Stimulated activated CD4-positive, alpha-beta T cell treated with anti-CD3 and anti-CD28 coated beads, TNF-alpha, amount 100 ng/mL, for 1 hour (primary cell): ENCODE results near the gene HEATR5A.
"Not testable (repeated sequence)": the region's sequence is repeated elsewhere in the genome, so short reads cannot be mapped to it uniquely, and the experiment has no call there.

ENCODE experiments used
- DNase-seq, 3 donors: peaks; one replicate each; pipeline ENCODE4 v3.0.0-alpha.2; 2020; ENCODE audit warnings: low read depth in 3 of 3, low spot score in 1 of 3

The HEATR5A gene

DNA sequence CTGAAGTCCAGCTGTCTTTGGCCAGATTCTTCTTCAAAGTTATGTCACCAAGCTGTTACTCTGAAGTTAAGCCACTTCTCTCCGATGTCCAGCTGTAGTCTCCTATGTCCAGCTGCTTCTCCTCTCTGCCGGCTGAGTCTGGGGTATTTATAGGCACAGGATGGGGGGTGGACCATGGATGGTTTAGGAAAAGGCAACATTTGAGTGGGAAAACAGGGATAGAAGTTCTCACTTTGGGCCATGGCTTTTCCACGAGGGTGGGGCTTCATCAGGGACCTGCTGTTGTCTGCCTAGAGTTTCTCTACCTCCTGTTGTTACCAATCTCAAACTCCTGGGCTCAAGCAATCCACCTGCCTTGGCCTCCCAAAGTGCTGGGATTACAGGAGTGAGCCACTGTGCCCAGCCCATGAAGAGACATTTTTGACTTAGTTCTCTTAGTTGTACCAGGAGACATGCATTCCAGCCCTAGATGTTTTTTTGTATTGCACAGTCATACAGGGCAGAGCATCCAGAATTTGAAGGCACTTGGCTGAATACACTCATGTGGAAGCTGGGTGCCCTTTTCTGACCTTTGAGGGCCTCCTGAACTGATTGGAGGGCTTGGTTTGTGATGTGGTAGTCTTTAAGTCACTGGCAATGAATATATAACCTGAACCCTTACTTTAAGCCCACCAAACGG, 132.9 kb downstream of the HEATR5A start:
- no peak for DNase-seq

DNA sequence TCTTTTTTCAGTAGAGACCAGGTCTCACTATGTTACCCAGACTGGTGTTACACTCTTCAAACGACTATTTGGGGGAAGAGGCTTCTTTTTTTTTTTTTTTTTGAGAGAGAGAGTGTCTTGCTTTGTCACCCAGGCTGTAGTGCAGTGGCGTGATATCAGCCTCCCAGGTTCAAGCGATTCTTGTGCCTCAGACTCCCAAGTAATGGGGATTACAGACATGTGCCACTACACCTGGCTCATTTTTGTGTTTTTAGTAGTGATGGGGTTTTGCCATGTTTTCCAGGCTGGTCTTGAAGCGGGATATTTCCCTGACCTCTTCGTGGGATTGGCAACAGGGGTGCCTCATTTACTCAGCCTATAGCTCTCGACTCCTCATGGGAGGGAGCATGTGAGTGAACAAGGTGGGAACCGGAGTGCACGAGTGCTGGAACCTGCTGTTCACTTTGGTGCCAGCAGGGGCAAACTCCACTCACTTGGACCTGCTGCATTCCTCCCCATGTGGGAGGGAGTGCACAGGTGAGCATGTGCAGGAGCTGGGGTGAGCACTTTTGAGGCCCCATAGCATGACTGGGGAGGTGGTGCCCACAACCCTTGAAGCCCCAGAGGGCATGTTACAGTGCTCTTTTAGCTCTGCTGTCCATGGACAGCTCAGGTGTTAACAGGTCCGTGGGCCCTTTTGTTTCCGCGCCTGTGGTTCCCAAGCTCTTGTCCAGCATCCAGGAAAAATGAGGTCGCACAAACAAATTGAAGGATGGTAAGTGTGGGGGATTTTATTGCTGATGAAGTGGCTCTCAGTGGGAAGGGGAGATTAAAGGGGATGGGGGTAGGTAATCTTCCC, 133.7 kb downstream of the HEATR5A start:
- DNase-seq, result no peak

DNA sequence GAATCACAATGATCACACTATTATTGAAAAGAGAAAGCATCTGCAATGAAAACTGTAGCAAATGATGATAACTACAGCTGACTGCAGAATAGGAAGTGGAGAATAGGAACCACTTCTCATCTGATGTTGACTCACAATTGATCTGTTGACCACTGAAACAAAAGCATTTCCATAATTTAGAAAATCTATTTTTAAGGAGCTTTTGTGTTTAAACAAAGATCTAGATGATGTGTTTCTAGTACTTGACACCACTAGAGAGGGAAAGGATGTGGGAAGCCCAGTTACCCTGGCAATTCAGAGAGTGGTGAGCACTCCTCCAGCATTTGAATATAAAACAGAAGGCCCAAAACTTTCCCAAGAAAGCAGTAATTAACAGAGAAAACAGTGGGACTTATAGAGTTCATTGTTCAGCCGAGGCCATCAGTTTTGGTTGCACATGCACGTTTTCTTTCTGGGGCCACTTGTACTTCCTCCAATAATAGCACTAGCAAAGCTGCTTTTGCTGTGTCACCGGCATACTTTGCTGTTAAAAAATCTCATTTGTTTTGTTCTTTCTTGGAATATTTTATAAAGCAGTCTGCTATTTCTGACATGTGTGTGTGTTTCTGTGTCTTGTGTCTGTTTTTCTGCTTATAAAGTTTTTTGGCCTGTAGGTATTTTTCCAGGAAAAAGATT, 136.6 kb downstream of the HEATR5A start:
- DNase-seq, result no peak

DNA sequence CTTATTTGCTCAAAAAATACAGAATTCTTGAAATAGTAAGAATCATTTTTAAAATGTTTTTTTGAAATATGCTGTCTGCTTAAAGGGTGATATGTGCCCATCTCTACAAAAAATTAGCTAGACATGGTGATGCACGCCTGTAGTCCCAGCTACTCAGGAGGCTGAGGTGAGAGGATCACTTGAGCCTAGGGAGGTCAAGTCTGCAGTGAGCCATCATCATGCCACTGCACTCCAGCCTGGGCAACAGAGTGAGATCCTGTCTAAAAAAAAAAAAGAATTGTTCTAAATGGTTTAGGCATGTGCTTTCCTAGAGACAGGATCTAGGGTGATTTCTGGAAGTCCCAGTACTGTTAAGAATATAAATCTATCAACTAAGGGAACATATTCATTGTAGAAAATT, 137.2 kb downstream of the HEATR5A start:
- no peak for DNase-seq

DNA sequence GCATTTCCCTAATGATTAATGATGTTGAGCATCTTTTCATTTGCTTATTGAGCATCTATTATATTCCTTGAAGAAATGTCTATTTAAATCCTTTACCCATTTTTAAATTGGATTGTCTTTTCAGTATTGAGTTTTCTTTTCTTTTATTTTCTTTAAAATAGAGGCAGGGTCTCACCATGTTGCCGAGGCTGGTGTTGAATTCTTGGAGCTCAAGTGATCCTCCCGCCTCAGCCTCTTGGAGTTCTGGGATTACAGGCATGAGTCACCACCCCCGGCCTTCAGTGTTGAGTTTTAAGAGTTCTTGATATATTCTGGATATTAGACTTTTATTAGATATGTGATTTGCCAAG, 139.5 kb downstream of the HEATR5A start:
- DNase-seq, result no peak

DNA sequence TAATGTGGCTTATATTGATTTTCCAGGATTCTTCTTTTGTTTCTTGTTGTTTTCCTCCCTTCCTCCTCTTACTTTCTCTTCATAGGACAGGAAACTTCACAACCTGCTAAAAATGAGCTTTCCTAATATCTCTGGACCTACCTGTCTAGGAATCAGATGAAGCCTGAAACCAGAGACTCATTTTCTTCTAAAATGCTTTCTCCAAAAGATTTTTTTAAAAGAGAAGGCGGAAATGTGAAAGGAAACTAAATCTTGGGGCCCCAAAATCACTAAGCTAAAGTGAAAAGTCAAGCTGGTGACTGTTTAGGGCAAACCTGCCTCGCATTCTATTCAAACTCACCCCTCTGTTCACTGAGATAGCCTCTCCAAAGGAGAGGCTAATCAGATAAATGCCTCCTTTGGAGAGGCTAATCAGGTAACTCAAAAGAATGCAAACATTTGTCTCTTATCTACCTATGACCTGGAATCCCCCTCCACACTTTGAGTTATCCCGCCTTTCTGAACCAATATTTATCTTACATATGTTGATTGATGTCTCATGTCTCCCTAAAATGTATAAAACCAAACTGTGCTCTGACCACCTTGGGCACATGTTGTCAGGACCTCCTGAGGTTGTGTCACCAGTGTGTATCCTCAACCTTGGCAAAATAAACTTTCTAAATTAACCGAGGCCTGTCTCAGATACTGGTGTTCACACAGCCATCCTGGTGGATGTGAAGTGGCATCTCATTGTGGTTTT, 140.0 kb downstream of the HEATR5A start:
- DNase-seq, result no peak

DNA sequence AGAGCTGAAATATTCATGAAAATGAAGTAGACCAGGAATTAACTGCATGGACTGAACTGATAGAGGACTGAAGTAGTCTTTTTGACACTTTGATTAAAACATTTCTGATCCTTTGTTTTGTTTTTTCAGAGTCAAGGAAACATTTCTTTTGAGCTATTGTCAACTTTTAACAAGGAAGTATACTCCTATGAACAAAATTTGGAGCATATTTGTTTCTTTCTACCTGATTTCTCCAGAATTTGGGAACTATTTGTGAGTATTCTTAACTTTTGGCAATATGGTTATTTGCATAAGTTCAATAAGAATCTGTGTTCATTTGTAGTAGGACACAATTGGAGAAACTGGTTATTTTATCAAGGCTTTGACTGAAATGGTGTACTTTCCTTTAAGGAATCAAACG, 141.5 kb downstream of the HEATR5A start:
- DNase-seq, result no peak

DNA sequence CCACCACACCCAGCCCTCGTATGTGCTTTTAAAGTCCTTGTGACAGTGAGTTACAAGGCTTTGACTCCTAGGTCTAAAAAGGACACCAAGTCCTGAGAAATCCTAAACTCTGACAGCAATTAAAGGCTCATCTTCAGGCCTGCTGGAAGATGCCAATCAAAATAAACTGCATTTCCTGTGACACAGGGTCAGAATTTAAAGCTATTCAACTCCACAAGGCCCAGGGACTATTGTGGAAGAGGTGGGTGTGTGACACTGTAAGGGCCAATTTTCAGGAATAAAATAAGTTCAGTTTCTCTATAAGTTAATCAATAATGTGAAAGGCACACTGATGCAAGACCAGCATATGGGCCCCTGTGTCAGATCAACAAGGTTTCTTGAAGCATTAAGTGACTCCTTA, 143.3 kb downstream of the HEATR5A start:
- DNase-seq, result no peak

DNA sequence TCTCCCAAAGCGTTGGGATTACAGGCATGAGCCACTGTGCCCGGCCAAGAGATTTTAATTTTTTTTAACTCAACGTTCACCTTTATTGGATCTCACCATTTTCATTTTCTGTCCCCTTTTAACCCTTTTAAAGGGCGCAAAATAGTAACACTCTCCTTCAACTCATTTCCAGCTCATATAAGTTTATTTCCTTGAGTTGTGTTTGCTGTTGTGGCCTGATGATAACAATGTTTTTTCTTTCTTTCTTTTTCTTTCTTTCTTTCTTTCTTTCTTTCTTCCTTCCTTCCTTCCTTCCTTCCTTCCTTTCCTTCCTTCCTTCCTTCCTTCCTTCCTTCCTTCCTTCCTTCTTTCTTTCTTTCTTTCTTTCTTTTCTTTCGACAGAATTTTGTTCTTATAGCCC, 143.9 kb downstream of the HEATR5A start:
- DNase-seq, result not testable (repeated sequence)

DNA sequence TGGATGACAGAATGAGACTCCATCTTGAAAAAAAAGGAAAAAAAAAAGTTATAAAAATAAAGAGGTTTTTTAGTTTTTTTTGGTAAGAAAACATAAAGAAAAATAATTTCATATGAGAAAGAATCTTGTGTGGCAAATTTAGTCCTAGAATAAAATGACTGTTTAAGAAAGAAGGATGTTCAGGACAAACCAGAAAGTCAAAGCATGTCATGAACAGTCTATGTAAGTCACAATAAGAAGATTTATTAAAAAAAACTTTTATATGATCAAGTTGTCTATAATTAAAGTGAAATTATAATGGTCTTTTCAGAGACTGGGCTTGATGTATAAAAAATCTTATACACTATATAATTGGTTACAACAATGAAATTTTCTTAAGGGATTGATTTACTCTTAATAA, 144.6 kb downstream of the HEATR5A start:
- DNase-seq, result no peak

DNA sequence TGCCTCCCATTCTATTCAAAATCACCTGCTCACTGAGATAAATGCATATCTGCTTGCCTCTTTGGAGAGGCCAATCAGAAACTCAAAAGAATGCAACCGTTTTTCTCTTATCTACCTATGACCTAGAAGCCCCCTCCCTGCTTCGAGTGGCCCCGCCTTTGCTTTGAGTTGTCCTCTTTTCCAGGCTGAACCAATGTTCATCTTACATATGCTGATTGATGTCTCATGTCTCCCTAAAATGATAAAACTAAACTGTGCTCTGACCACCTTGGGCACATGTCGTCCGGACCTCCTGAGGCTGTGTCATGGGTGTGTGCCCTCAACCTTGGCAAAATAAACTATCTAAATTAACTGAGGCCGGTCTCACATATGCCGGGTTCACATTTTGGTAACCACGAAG, 148.7 kb downstream of the HEATR5A start:
- DNase-seq, result no peak

DNA sequence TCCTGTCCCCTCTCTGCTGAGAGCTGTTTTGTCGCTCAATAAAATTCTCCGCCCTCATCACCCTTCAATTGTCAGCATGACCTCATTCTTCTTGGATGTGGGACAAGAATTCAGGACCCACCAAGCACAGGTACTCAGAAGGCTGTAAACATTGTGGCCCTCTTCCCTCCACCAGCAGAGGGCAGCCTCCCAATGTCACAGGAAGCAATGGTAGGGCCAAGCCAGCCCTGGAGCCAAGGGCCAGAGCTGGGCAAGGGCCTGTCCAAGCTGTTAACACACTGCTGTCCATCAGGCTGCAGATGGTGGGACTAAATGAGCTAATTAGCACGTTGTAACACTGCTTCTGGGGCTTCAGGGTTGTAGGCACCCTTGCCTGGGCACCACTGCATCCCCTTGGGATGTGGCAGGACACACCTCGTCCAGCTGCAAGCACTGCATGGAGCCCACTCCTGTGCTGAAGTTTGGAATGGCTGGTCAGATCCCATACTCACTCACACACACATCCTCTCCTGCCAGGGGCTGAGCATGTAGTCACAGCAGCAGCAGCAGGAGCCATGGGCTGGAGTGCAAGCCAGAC, 150.1 kb downstream of the HEATR5A start:
- DNase-seq, result no peak

DNA sequence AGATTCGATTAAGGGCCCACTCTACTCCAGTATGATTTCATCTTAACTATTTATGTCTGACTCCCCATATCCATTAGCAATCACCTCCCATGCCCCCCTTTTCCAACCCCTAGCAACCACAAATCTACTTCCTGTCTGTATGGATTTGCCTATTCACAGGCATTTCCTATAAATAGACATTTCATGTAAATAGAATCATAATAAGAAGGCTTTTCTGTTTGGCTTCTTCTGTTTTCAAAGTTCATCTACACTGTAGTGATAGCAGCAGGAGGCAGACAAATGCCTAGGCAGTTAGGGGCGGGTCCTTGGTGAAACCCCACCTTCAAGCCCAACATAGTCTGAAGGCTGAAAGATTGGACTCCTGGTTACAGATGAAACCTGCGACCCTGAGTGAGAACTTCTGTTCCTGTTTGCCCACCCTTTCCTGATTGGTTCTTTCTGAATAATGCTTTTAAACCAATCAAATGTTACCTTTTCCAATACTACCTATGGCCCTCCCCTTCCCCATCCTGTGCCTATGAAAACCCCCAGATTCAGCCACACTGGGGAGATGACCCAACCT, 150.6 kb downstream of the HEATR5A start:
- no peak for DNase-seq

DNA sequence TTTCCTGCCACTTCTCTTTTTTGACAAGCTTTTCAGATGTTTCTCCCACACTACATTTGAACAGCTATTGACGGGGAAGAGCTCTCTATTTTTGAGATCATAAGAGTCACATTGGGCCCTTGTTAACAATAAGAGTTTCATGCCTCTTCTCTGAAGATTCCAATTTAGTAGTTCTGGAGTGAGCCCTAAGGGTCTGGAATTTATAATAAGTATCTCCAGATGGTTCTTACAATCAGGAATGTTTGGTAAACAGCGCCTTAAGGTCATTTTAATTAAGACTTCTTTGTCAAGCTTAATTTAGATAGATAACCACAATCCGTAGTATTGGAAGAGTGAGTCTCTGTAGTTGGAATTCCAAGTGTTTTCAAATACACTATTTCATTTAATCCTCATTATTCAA, 152.1 kb downstream of the HEATR5A start:
- DNase-seq, result no peak

DNA sequence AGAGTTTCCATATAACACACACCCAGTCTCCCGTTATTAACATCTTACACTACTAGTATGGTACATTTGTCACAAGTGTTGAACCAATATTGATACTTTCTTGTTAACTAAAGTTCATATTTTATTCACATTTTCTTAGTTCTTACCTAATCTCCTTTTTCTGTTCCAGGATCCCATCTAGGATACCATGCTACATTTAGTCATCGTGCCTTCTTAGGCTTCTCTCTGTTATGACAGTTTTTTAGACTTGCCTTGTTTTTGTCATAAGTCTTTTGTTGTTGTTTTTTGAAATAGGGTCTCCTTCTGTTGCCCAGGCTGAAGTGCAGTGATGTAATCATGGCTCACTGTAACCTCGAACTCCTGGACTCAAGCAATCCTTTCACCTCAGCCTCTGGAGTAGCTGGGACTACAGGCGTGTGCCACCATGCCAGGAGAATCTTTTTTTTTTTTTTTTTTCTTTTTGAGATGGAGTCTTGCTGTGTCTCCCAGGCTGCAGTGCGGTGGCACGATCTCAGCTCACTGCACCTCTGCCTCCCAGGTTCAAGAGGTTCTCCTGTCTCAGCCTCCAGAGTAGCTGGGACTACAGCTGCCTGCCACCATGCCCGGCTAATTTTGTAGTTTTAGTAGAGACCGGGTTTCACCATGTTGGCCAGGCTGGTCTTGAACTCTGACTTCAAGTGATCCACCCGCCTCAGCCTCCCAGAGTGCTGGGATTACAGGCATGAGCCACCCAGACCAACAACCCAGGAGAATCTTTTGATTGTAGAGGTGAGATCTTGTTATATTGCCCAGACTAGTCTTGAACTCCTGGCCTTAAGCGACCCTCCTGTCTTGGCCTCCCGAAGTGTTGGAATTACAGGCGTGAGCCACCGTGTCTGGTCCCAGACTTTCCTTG, 153.7 kb downstream of the HEATR5A start:
- no peak for DNase-seq

DNA sequence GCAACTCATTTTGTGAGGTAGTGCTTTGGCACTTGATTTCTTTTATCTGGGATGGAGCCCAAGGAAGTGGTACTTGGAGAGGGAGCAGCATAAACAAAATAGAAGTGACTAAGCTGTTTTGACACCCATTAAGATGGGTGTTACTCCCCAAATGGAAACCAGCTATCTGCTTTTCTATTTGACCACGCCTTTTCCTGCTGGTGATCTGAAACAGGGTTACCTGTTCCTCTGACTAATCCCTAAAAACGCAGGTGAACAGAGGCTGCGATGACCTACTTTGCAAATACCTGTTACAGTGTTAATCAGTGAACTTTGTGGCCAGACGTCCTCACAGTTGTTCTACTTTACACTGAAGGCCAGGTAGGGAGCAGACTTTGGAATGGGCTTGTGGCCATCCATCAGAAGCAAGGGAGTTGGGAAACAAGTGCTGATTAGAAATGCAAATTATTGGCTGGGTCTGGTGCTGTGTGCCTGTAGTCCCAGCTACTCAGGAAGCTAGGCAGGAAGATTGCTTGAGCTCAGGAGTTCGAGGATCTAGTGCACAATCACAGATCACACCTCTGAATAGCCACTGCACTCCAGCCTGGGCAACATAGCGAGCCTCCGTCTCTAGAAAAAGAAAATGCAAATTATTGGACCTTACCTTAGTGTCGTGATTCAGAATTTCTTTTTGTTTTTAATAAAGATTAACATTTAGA, 154.5 kb downstream of the HEATR5A start:
- DNase-seq, result no peak

DNA sequence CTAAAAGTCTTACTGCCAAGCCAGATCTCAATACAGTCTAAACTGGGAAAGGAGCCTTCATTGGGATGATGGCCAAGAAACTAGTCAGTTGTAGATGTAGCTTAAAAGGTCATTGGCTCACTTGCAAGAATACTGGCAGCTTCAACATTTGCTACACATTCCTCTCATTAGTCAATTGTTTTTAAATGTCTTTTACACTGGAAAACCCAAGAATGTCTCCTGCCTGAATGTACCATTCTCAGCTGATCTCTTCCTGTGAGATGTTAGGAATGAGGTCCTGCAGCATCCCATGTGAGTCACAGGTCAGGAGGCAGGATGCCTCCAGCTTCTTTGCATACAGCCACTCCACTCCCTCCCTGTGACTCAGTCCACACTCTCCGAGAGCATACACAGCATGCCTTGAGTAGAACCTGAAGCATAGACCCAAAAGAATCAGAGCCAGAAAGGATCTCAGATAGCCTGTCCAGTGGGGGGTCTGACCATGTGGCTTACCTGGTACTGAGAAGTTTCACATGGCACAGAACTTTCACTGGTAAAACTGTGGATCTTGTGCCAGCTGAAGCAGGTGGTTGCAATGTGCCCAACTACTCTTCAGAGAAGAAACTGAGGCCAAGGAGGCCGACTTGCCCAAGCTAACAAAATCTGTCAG, 156.7 kb downstream of the HEATR5A start:
- no peak for DNase-seq

DNA sequence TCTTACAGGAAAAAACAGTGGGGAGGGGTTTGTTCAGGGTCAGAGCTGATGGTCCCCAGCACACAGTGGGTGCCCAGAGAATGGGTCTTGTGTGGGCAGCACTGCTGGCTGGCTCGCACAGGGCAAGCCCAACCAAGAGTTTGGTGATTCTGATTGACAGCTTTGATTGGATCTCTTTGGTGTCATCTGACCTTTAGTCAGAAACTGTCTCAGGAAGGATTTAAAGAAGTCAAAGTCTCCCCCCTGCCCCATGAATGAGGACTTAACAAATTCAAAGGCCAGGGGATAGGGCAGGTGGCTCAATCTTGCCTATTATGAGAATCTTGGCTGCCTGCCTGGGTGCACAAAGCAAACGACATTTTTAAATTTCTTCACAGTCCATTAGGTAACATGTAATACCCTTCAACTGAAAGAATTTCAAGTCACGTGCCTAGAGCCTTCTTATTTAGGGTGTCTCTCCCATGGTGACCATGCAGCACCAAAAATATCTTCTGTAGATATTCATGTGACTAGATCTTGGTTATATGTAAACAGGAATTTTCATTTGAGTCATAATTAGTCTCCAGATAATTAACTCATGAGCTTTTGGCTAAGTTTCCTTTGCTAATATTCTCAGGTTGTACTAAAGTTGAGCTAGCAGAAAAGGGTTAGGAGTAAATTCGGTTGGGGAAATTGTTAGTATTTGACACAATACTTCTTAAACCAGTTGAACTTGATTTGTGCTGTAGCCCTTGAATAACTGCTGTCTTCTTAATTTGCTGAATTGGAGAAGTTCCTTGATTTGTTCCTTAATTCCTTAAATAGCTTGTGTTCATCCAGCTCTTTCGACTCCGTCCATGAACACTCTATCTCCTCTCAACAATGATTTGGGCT, 158.3 kb downstream of the HEATR5A start:
- DNase-seq, result no peak
